GM12801 (cell line): ENCODE data around the gene KCNH4.

Source experiments
- CTCF ChIP-seq: IDR thresholded peaks from one replicate; pipeline ENCODE4 v1.5.1; 2011; ENCODE audit warnings: control low read depth; ENCODE audit not compliant: insufficient read length; ENCODE audit errors: extremely low read depth

KCNH4 gene

DNA sequence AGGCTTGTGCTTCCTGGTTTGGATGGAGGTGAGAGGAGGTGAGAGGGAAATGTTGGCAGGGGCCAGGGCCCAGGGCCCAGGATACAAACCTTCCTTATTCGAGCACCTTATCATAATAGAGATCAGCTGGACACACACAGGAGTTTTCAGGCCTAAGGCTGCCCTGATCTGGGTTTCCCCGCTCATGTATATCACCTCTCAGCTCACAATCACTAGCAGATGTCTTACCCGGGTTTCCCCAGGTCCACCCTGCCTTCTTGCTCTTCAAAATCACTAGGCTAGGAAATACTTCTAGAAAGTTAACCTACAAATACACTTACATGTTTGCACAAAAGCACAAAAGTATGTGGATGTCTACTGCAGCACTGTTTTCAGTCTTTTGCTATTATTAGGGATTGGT, 54.1 kb downstream of the KCNH4 start:
- TF ChIP-seq CTCF, result no peak

GRCh38 chr17:42125565-42125964, 55.4 kb downstream of the KCNH4 start:
- TF ChIP-seq CTCF, result no peak

GRCh38 chr17:42124256-42124655, 56.7 kb downstream of the KCNH4 start:
- TF ChIP-seq CTCF, result no peak

DNA sequence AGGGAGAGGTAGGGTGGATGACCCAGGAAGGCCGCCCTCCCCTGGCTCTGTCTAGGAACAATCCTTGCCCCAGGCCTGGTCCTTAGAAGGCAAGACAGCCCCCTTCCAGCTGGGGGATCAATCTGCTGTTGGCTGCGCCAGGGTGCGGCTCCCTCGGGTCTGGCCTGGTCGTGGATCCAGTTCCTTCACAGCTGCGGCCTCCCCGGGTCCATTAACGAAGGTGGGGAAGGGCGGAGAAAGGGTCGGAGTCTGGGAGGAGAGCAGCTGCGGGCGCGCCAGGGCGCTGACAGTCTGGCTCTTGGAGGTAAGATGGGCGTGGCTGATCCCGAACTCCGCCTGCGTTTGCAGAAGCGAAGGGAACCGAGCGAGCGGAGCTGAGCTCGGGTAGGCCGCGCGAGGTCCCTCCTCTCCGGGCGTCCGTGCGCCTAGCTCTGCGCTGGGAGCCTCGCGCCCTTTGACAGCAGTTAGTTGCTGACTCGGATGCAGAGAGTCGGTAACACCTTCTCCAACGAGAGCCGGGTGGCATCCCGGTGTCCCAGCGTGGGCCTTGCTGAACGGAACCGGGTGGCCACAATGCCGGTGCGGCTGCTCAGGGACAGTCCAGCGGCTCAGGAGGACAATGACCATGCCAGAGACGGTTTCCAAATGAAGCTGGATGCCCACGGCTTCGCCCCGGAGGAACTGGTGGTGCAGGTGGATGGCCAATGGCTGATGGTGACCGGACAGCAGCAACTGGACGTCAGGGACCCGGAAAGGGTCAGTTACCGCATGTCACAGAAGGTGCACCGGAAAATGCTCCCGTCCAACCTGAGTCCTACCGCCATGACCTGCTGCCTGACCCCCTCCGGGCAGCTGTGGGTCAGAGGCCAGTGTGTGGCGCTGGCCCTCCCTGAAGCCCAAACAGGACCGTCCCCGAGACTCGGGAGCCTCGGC, 58.3 kb downstream of the KCNH4 start, which contains the start of gene HSPB9:
TSS of gene HSPB9 (plus strand) at position 434 of the 933 bp plus-strand sequence. CDS start at position 481, 47 bp downstream.
- no peak for TF ChIP-seq CTCF

DNA sequence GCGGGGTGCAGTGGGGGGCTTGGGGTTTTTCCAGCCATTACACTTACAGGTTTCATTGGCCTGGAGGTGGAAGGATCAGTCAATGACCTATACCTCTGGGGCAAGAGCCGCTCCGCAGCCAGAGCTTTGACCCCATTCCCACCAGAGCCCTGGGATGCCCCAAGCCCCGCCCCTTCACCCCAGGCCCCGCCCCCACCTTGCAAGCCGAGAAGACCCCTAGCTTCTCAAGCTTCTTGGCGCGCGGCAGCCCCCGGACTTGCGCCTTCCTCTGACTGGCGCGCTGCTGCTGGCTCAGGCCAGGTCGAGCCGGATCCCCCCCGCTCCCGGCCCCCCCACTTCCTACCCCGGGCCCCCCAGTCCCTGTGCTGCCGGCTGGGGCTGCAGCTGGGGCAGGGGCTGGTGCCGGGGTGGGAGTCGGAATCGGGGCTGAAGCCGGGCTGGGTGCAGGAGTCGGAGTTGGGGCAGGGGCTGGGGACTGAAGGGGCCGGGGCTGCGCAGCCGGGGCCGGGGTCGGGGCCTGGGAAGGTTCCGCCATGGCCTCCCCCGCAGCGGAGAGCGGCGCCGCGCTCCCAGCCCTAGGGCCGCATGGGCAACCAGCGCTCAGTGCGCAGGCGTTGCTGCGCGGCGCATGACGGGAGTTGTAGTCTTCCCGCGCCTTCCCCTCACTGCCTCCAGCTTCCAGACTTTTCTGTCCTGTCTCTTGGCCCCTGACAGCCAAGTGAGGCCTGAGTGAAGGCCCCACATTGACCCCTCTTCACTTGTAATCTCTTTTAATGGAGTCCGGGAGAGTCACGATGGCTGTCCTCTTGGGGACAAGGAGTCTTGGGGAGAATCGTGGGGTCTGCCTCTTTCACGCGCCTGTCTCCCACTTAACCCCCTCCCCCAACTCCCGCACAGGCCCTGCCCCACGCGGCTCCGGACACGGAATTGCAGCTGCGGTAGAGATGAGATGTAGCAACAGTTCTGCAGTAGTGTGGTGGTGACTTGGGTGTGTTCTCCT, 59.9 kb downstream of the KCNH4 start, which contains the start of gene KAT2A:
TSS of gene KAT2A (minus strand) at position 598 of the 1,000 bp plus-strand sequence. CDS start at position 535, 63 bp downstream.
- TF ChIP-seq CTCF, result no peak

DNA sequence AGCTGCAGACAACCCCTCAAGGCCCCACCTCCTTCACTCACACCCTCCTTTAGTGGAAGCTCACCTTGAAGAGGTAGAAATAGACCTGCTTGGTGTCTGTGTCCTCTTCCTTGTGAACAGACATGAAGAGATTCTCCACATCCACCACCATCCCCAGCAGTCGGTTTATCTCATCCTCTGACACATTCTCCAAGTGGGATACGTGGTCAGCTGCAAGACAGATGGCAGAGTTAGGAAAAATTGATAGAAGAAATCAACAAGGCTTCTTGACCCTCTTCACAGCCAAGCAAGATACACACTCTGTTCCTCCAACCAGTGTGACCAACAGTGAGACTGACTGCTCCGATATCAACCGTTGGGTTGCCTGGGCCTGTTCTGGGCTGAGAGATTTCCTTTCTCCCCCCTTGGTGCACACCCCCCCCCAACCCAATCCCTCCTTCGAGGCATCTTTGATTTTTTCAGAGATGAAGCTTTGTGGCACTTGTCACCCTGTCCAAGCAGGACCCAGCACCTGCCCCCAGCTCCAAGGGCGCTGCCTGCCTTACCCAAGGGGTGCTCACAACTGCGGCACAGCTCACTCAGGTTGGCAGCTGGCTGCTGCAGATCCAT, 60.7 kb downstream of the KCNH4 start:
- no peak for TF ChIP-seq CTCF
